Right atrium auricular region (tissue), 2 donors: Measurements from ENCODE around the gene MINDY3. TPM values are rescaled to one million over a fixed set of nuclear protein-coding genes. Genes with fewer than 3 reads are reported as not detected.

Experiments used
- DNase-seq: peaks from one replicate; pipeline ENCODE4 v3.0.0-alpha.2; 2019; ENCODE audit warnings: low spot score
- H3K27ac ChIP-seq, 2 donors: fragments of 200-600 bp; sonication (generic); 1 replicate in 1 of 2; 2 replicates in 1 of 2; pipeline ENCODE4 v1.5.1; 2016 to 2019
- H3K27me3 ChIP-seq, 2 donors: fragments of 200-600 bp; sonication (generic); one replicate each; pipeline versions ENCODE4 v1.5.1 to v1.6.0; 2017 to 2019
- H3K36me3 ChIP-seq: fragments of 200-600 bp; sonication (generic); one replicate; pipeline ENCODE4 v1.5.1; 2016
- H3K4me1 ChIP-seq, 2 donors: fragments of 200-600 bp; sonication (generic); one replicate each; pipeline versions ENCODE4 v1.5.1 to v1.6.0; 2017 to 2019
- H3K4me3 ChIP-seq, 2 donors: fragments of 200-600 bp; sonication (generic); 1 replicate in 1 of 2; 2 replicates in 1 of 2; pipeline ENCODE4 v1.5.1; 2017 to 2019; ENCODE audit warnings: mild to moderate bottlenecking in 1 of 2, moderate library complexity in 1 of 2
- H3K9me3 ChIP-seq, 2 donors: fragments of 200-600 bp; sonication (generic); one replicate each; pipeline ENCODE4 v1.5.1; 2019
- CTCF ChIP-seq, 2 donors: fragments of 200-600 bp; sonication (generic); IDR thresholded peaks; one replicate each; pipeline ENCODE4 v1.5.1; 2019; ENCODE audit warnings: antibody characterized with exemption in 2 of 2
- total RNA-seq, 2 donors: library from RNA; depleted of rRNA; stranded (reverse); fragments of >200 nt; gene quantifications; one replicate each; pipeline ENCODE4 v1.1.0, GENCODE V29; 2016

Gene MINDY3
- total RNA-seq, 2 donors from 2014 or later, result 15.1 to 15.3 TPM

- no peak for TF ChIP-seq CTCF (IDR thresholded peaks at IDR 0.05)
- no peak overlapping the region for H3K4me3 ChIP-seq
- no peak for DNase-seq
- no peaks in the 10 kb centered on the region for H3K4me1 ChIP-seq
- H3K27me3 ChIP-seq, result no peaks in the 10 kb centered on the region
- no peaks in the 10 kb centered on the region for H3K36me3 ChIP-seq
- H3K27ac ChIP-seq, result no peak overlapping the region
- H3K9me3 ChIP-seq, result peaks cover 0 to 4% of the 10 kb centered on the region in 2 donors
Measured at GRCh38 chr10:15871823-15872222, 11.5 kb upstream of the MINDY3 start.

- DNase-seq, result no peak
- no peak overlapping the region for H3K27ac ChIP-seq
- TF ChIP-seq CTCF (IDR thresholded peaks at IDR 0.05), result no peak
- H3K36me3 ChIP-seq, result no peaks in the 10 kb centered on the region
- peaks cover 0 to 4% of the 10 kb centered on the region in 2 donors for H3K9me3 ChIP-seq
- H3K27me3 ChIP-seq, result peaks cover 0 to 3% of the 10 kb centered on the region in 2 donors
- no peak overlapping the region for H3K4me3 ChIP-seq
- no peaks in the 10 kb centered on the region for H3K4me1 ChIP-seq
Measured at GRCh38 chr10:15869935-15870334, 9.6 kb upstream of the MINDY3 start.

GRCh38 chr10:15868006-15868405, 7.7 kb upstream of the MINDY3 start:
- TF ChIP-seq CTCF (IDR thresholded peaks at IDR 0.05), result no peak
- Histone ChIP-seq H3K4me1 (no peaks in the 10 kb centered on the region), H3K27ac (no peak overlapping the region), H3K27me3 (peaks cover 0 to 3% of the 10 kb centered on the region in 2 donors), H3K9me3 (no peaks in the 10 kb centered on the region), H3K36me3 (no peaks in the 10 kb centered on the region), H3K4me3 (no peak overlapping the region)
- no peak for DNase-seq

DNA sequence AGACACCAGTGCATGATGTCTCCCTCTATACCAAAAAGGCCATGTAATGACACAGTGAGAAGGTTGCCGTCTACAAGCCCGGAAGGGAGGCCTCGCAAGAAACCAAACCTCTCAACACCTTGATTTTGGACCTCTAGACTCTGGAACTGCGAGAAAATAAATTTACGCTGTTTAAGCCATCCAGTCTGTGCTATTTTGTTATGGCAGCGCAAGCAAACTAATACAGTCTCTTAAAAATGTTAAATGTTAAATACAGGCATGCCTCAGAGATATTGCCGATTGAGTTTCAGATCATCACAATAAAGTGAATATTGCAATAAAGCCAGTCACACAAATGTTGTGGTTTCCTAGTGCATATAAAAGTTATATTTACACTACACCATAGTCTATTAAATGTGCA, 5.0 kb upstream of the MINDY3 start:
- Histone ChIP-seq H3K4me3 (no peak overlapping the region), H3K27ac (no peak overlapping the region), H3K9me3 (no peaks in the 10 kb centered on the region), H3K4me1 (peaks cover 0 to 7% of the 10 kb centered on the region in 2 donors), H3K36me3 (no peaks in the 10 kb centered on the region), H3K27me3 (peaks cover 0 to 3% of the 10 kb centered on the region in 2 donors)
- DNase-seq, result no peak
- TF ChIP-seq CTCF (IDR thresholded peaks at IDR 0.05), result no peak

GRCh38 chr10:15864419-15864818, 4.1 kb upstream of the MINDY3 start:
- Histone ChIP-seq H3K4me3 (no peak overlapping the region), H3K4me1 (peaks cover 0 to 10% of the 10 kb centered on the region in 2 donors), H3K9me3 (no peaks in the 10 kb centered on the region), H3K27ac (no peak overlapping the region), H3K36me3 (no peaks in the 10 kb centered on the region), H3K27me3 (peaks cover 0 to 3% of the 10 kb centered on the region in 2 donors)
- DNase-seq, result no peak
- no peak for TF ChIP-seq CTCF (IDR thresholded peaks at IDR 0.05)

DNA sequence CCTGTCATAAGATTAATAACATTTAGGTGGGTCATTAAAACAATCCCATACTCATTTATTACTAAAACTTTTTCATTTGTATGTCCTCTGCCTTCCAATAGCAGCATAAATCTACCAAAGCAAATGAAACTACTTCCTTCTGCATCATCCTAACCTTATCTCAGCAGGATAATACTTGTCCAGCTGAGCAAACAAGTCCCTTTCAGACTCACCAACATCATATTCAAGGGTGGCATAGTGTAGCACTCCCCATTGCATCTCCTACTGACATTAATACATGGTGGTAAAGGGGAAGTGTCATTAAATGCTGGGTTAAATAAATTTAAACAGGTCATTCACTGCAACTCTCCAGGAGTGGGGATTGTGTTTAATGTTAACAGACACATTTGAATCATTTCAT, 3.4 kb upstream of the MINDY3 start:
- Histone ChIP-seq H3K36me3 (no peaks in the 10 kb centered on the region), H3K4me3 (no peak overlapping the region), H3K4me1 (peaks cover 0 to 17% of the 10 kb centered on the region in 2 donors), H3K9me3 (no peaks in the 10 kb centered on the region), H3K27ac (no peak overlapping the region), H3K27me3 (peaks cover 0 to 3% of the 10 kb centered on the region in 2 donors)
- DNase-seq, result no peak
- TF ChIP-seq CTCF (IDR thresholded peaks at IDR 0.05), result no peak
